Measurements from ENCODE around the gene PAXX. TPM values are rescaled to one million over a fixed set of nuclear protein-coding genes. Genes with fewer than 3 reads are reported as not detected.

Gene PAXX
- total RNA-seq, 1 experiment from 2014 or later = 104 TPM

DNA sequence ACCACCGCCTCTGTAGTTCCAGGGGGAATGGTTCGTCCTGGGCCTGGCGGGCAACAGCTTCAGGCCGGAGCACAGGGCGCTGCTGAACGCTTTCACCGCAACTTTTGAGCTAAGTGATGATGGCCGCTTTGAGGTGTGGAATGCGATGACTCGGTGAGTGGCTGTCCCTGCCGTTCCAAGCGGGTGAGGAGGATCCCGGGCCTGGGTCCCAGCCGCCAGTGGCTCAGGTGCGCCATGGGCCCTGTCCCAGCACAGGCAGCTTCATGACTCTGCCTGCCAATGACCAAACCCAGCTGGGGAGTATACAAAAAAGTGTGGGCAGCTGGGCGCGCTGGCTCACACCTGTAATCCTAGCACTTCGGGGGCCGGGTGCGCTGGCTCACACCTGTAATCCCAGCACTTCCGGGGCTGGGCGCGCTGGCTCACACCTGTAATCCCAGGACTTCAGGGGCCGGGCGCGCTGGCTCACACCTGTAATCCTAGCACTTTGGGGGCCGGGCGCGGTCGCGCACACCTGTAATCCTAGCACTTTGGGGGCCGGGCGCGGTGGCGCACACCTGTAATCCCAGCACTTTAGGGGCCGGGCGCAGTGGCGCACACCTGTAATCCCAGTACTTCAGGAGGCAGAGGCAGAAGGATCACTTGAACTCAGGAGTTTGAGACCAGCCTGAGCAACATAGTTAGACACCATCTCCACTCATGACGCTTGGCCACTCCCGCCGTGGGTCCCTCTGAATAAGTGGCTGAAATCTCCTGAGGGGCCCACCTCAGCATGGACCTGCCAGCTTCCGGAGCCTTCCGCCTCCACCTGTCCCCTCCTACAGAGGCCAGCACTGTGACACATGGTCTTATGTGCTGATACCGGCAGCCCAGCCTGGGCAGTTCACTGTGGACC, 39.1 kb upstream of the PAXX start:
- DNase-seq (ENCODE audit: low spot score) = no peak

DNA sequence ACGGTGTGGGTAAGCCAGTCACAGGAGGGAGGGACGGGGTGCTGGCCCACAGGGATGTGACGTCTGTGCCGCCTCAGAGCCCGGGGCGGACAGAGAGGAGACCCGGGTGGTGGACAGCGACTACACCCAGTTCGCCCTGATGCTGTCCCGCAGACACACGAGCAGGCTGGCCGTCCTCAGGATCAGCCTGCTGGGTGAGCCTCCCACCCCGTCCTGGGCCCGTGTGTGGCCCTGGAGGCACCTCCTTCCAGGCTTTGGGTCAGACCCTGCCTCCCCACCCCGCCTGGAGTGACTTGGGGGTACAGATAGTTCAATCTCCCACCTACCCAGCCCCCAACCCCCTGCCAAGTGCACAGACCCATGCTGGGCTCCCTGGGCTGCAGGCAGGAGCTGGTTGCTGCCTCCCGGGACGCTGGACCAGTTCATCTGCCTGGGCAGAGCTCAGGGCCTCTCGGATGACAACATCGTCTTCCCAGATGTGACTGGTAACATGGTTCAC, 38.4 kb upstream of the PAXX start:
- DNase-seq (ENCODE audit: low spot score) = no peak

DNA sequence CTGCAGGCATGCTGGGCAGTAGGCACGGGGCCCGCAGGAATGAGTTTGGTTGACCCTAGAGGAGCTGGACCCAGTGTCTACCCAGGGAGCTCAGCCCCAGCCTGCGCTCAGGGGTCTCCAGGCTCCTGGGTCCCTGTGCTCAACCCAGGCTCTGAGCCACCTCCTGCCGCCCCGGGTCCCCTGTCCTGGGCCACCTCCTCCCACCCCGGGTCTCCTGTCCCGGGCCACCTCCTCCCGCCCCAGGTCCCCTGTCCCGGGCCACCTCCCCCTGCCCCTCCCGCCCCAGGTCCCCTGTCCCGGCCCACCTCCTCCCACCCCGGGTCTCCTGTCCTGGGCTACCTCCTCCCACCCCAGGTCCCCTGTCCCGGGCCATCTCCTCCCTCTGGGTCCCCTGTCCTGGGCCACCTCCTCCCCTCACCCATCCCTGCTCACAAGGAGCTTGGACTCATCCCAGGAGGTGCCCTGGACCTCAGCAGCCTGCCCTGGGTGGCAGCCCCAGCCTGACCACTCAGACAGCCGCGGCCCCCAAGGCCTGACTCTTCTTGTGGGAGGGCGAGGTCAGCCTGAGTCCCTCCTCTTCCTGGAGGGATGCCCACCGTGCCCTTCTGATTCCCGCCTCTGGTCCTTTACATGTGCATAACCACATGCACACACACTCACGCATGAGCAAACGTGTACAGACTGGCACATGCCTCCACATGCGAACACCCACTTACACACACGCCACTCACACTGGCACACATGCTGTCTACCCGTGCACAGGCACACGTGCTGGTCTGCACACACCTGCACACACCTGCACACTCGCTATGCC, 37.7 kb upstream of the PAXX start:
- DNase-seq (ENCODE audit: low spot score) = no peak

DNA sequence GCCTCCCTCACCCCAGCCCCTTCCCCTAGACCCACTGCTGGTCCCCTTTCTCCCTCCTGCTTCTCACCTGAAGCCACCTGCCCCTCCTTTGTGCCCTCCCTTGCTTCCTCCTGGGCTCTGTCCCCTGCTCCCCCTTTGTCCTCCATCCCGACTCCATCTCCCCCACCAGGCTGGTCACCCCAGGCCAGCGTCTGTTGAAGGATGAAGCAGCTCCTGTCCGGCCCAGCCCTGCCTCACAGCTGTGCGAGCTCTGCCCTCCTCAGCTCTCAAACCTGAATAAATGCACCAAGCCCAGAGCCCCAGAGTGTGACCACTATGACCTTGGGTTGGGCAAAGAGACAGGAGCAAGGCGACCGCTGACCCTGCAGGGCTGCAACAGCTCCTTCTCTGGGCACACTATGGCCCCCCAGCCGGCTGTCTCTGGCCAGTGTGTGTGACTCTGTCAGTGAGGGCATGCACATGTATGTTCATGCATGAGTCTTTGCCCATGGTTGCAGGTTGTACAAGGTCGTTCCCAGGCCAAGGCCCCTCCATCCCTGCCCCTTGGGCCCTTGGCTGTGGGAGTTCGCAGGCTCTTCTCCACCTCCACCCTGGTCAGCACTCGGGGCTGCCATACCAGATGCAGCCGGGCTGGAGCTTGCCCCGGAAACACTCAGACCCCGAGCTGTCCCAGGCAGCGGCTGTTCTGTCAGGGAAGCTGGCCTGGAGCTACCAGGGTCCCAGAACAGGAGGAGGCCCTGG, 36.9 kb upstream of the PAXX start:
- no peak for DNase-seq (ENCODE audit: low spot score)

DNA sequence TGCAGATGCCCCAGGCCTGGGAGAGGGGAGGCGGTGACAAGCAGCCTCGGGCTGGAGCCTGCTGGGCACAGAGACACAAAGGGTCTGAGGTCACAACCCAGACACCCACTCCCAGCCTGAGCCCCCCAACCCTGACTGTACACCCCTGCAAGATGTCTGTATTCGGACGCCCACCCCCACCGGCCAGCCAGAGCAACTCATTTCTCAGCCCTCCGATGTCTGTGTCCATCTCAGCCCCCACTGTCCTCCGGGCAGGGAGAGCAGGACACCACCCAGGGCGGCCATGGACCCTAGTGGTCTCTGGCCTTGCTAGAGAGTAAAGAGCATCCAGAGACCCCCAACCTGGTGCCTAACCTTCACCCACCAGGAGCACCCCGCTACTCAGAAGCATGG, 36.3 kb upstream of the PAXX start:
- DNase-seq (ENCODE audit: low spot score) = no peak

DNA sequence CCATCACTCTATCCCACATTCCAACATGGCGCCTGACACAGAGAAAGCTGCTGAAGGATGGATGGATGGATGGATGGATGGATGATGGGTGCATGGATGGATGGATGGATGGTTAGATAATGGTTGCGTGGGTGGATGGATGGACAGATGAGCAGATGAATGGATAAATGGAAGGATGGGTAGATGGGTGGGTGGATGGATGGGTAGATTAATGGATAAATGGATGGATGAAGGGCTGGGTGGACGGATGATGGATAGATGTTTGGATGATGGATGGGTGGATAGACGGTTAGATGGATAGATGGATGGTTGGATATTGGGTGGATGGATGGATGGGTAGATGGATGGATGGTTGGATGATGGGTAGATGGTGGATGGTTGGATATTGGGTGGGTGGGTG, 35.6 kb upstream of the PAXX start:
- DNase-seq (ENCODE audit: low spot score) = no peak

DNA sequence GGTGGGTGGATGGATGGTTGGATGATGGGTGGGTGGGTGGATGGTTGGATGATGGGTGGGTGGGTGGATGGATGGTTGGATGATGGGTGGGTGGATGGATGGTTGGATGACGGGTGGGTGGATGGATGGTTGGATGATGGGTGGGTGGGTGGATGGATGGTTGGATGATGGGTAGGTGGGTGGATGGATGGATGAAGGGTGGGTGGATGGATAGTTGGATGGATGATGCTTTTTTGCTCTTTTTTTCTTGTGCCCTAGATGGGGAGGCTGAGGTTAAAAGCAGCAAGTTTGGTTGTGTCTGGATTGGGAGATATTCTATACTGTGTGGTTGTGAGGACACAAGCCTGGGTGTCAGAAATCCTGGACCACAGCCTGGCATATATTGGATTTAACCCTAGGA, 34.8 kb upstream of the PAXX start:
- no peak for DNase-seq (ENCODE audit: low spot score)

DNA sequence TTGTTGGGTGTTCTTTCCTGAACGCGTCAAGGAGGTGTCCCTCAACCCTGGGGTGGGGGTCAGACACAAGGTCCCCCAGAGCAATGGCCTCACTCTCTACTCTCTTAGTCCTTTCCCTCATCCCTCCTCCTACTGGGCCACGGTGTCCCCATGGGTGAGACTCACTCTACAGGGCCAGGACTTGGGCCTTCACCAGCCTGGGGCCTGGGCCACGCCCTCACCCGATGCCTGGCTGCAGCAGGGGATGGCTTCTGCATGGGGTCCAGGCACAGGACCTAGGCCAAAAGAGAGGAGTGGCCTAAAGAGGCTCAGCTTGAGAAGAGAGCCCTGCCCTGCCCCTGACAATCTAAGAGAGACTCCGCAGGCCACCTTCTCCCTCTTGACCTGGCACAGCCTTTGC, 34.3 kb upstream of the PAXX start:
- no peak for DNase-seq (ENCODE audit: low spot score)

DNA sequence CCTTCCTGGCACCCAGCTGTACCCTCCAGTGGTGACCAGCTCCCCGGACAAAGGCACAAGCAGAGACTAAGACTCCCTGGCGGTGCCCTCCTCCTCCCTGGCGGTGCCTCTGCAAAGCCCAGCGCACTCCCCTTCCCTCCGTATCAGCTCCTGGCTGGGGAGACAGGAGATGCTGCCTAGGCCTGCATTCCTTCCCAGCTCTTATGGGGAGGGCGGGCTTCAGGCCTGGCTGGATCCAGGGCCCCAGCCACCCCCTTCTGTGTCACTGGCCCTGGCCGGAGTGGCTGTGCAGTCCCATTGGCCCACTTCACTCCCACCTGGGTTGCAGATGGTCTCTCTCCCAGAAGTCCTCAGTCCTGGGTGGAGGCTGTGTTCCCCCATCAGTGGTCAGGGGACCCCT, 33.7 kb upstream of the PAXX start:
- no peak for DNase-seq (ENCODE audit: low spot score)

DNA sequence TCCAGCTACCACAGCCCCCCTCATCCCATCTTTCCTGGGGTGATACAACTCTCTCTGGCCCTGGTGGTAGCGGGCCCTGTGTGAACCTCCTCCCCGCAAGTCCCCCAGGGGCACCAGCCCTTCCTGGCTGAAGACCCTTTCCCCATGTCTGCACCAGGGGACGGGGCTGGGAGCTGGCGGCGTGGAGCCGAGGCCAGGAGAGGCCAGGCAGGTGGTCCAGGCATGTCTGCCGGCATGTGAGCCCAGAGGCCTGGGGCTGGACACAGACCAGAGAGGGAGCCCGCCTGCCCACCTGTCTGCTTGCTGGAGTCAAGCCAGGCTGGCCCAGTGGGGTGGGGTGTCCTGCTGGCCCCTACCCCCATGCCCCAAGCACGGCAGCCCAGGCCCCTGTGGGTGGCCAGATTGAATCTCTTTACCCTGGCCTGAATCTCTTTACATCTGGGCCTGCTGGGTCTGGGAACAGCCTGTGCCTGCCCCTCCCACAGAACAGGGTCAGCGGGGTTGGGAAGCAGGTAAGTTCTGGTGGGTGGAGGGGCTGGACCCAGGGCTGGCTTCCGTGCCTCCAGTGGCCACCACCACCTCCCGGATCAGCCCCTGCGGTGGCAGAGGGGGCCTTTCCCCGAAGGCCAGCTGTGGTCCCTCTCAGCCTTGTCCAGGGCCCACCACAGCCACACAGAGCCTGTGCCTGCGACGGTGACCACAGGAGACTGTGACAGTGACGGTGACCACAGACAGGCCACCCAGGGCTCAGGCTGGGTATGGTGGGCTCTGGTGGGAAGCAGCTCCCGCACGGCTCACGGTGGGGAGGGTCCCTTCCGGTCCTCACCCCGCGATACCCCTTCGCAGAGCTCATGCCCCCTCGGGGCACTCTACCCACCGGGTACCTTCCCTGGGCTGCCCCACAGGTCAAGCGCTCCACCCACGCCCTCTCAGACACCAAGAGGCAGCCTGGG, 33.0 kb upstream of the PAXX start:
- no peak for DNase-seq (ENCODE audit: low spot score)

DNA sequence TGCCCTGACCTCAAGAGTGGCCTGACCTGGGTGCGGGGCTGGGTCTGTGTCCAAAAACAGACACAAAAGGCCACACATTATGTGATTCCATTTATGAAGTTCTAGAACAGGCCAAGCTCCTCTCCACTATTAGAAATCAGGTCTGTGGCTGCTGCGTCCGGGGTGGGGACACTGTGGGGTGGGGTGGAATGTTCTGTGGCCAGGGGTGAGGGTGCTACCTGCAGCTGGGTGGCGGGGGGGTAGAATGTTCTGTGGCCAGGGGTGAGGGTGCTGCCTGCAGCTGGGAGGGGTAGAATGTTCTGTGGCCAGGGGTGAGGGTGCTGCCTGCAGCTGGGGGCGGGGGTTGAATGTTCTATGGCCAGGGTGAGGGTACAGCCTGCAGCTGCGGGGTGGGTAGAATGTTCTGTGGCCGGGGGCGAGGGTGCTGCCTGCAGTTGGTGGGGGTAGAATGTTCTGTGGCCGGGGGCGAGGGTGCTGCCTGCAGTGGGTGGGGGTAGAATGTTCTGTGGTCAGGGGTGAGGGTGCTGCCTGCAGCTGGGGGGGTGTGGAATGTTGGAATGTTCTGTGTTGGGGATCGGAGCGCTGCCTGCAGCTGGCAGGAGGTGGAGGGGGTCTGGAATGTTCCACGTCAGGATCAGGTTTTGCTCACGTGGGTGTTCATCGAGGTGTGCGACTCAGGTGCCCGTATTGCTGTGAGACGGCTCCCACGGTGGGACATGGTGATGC, 31.8 kb upstream of the PAXX start:
- DNase-seq (ENCODE audit: low spot score) = no peak

DNA sequence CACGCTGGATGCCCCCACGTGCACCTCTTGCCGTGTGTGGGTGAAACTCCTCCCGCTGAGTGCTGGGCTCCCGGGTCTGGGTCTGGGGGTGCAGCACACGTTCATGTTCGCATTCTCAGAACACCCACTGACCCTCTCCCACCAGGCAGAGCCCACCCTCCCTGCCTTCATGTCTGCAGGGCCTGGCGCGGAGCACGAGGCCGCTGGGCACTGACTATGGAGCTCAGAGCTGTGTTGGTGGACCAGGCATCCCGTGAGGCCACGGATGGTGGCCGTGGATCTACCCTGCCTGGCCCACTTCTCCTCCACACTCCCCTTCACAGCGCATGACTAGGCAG, 31.3 kb upstream of the PAXX start:
- no peak for DNase-seq (ENCODE audit: low spot score)

DNA sequence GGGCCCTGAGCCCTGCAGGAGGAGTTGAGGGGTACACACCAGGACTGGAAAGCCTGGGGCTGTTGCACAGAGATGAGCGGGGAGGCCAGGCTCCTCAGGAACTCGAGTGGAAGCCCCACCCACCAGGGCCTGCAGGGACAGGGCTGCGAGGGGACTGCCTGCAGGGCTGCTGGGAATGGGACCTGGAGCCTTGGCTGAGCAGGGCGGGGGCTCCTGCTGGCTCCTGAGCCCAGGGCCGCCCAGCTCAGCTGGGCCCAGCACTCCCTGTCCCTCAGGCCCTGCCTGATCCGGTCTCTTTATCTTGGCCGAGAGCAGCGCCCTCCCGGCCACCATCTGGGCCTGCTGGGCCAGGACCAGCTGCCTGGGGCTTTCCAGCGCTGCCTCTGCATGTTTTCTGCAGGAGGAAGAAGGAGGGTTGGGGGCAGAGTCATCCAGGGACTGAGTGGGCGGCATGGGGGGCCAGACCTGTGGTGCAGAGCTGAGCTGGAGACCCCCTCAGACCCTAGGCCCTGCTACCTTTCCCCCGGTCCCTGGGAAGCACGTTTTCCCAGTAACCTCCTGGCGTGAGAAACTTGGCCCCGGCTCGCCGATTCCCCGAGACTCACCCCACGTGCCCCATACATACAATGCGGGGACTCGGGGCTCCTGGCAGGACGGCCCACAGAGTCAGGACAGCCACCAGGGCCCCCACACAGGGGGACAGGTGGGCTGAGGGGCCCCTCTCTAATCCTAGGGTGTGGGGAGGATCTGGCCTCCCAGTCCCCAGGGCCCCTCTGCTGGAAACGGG, 30.8 kb upstream of the PAXX start:
- DNase-seq (ENCODE audit: low spot score) = no peak

DNA sequence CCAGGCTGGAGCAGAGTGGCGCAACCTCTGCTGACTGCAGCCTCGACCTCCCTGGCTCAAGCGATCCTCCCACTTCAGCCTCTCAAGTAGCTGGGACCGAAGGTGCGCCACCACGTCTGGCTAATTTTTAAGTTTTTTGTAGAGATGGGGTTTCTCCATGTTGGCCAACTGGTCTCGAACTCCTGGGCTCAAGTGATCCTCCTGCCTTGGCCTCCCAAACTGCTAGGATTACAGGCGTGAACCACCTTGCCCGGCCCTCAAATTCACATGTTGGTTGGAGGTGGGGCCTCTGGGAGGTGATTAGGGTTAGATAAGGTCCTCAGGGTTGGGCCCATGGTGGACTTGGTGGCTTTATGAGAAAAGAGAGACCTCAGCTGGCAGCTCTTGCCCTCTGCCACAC, 30.1 kb upstream of the PAXX start:
- DNase-seq (ENCODE audit: low spot score) = no peak

DNA sequence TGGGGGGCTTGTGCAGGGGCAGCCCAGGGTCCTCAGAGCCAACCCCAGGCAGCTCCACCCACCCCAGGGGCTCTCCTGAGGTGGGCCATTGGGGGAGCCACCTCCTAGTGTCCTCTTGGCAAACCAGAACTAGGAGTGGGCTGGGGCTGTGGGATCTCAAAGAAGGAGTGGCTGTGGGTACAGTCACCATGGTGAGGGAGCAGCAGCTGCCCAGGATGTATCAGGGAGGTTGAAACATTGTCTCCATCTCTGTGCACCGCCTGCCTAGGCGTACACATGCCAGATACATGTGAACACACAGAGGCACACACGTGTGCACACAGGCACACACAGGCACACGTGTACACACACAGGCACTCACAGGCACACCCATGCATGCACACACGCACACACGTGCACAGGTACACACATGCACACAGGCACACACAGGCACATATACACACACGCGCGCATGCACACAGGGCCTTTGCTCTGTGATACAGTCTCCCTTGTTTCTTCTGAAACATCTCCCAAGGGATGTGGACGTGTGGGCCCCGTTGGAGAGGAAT, 29.4 kb upstream of the PAXX start:
- no peak for DNase-seq (ENCODE audit: low spot score)

DNA sequence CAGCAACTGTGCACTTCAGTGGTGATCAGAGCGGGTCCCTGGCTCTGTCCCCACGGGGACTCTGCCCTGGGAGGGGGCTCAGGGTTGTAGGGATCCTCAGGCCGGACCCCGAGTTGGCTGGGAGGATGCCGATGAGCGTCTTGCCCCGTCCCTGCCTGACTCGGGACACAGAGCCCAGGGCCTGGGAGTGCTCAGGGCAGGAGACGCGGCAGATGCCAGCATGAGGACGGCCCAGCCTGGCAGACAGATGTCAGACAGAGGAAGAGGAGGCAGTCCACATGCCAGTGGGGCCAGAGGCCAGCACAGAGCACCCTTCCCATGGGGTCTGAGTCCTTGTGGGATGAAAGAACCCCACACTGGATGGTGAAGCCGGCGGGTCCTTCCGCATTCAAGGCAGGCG, 28.9 kb upstream of the PAXX start:
- no peak for DNase-seq (ENCODE audit: low spot score)

DNA sequence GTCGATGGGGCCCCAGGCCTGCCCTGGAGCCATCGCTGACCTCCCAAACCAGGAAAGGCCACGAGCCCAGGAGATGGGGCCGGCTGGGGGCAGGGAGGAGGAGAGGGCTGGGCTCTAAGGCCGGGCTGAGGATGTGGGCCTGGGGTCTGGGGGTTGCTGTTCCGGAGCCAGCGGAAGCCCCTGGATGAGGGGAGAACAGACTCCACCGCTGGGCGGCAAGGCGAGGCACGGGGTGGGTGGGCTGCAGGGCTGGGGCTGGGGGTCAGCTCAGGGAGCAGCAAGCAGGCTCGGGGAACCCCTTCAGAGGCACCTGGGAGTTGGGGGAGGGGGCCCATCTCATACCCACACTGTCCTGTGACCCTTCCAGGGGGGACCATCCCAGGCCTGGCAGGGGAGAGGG, 28.5 kb upstream of the PAXX start:
- no peak for DNase-seq (ENCODE audit: low spot score)

DNA sequence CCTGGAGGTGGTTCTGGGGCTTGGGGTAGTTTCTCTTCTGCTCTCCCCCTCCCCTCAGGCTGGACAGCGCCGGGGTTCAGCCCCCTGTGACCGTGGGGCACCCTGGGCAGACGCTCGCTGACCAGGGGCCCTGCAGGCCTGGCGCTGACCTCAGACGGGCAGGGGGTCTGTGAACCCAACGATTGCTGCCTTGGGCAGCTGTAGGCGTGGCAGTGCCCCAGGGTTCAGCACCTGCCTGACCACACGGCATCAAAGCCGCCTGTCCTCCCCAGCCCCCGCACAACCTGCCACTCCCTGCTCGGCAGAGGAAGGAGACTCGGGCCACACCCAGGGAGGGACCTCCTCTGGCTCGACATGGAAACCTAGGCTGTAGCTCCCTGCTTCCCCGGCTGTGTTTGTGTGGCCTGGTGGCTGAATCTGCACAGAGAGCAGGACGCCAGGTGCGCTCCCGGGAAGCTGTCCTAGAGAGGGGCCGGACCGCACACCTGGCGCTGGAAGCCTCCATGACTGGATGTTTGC, 28.0 kb upstream of the PAXX start:
- DNase-seq (ENCODE audit: low spot score) = peak; percentile 61

DNA sequence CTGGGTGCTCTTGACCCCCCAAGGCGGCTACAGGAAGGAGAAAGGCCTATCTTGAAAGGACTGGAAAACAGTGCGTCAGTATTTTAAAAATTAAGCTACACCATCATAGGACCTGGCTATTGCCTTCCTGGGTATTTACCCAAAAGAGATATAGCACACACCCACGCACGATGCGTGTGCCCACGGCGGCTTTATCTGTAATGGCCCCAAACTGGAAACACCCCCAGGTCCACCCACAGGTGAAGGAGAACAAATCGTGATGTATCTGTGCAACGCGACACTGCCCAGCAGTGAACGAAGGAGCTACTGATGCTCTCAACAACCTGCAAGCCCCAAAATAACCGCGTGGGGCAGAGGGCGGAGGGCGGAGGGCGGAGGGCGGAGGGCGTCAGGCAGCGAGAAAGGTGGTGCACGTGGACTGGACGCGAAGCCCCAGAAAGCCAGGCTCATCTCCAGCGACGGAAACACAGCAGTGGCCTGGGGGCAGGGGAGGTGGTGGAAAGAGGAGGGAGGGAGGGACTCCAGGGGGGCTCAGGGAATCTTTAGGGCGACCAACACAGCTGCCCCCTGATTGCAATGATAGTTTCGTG, 27.3 kb upstream of the PAXX start:
- no peak for DNase-seq (ENCODE audit: low spot score)
